Measurements from ENCODE around the gene VAMP5. TPM values are rescaled to one million over a fixed set of nuclear protein-coding genes. Genes with fewer than 3 reads are reported as not detected.

VAMP5 gene
- total and polyA plus RNA-seq, 2 donors (not counting 1 experiment from before 2014, with no cell fraction given), result 16.9 to 28.6 TPM

DNA sequence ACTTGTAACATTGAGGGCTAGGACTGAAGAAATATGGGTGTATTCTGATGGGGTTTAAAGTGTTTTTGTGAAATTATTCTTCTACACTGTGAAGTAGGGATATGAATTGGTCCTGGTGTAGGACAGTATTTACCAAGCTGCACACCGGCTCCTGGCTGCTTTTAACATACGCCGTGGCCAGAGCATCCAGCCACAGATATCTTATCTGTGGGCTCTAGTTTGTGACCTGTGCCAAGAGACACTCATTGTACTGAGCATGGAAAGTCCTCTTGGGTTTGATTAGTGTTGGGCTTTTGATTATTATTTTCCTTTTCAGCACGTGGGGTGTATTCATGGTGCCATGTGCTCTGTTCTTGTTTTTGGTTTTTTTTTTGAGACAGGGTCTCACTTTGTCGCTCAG is 39.8 kb downstream of the VAMP5 start:
- peaks cover 12% of the 10 kb centered on the region for H3K4me1 Mint-ChIP-seq
- ChIA-PET POLR2A (no interaction called here), CTCF (interaction anchor here (4.8 kb wide), 1 partner anchor 13 kb away, joined by 23 read pairs; no protein-coding TSS in a partner anchor)
- Histone ChIP-seq H3K9me3 (ENCODE audit: control extremely low read depth in 1 of 3, control insufficient read depth in 2 of 3, insufficient read depth in 1 of 3, low read length in 2 of 3) (no peaks in the 10 kb centered on the region), H3K9ac (ENCODE audit: low read length) (no peak overlapping the region), H3K4me2 (replicated peaks; ENCODE audit: low read depth, low read length, poor library complexity, severe bottlenecking) (no peak overlapping the region), H3K79me2 (ENCODE audit: control insufficient read depth, insufficient read depth, low read length) (peaks cover 34% of the 10 kb centered on the region), H3K4me3 (ENCODE audit: control extremely low read depth in 1 of 5, extremely low read depth in 1 of 5, insufficient read depth in 1 of 5, low read depth in 2 of 5, low read length in 4 of 5) (no peak overlapping the region), H3K27ac (ENCODE audit: low read length in 2 of 2) (no peak overlapping the region), H3K36me3 (replicated peaks in 1 of 2; ENCODE audit: control extremely low read depth in 1 of 2, control insufficient read depth in 1 of 2, extremely low read depth in 1 of 2, insufficient read depth in 2 of 2, low read length in 1 of 2) (peaks cover 9 to 87% of the 10 kb centered on the region in 2 experiments), H2AFZ (ENCODE audit: insufficient read depth, low read depth, low read length, poor library complexity, severe bottlenecking) (no peak overlapping the region), H3K4me1 (ENCODE audit: control insufficient read depth in 2 of 2, insufficient read depth in 2 of 2, low read length in 2 of 2) (peaks cover 6 to 7% of the 10 kb centered on the region in 2 donors), H4K20me1 (ENCODE audit: control insufficient read depth, insufficient read depth, low read length, poor library complexity, severe bottlenecking) (peaks cover 14% of the 10 kb centered on the region), H3K27me3 (replicated peaks in 1 of 4; ENCODE audit: control extremely low read depth in 1 of 4, control insufficient read depth in 3 of 4, insufficient read depth in 4 of 4, low read length in 3 of 4) (no peaks in the 10 kb centered on the region)
- no peak overlapping the region for H3K27ac Mint-ChIP-seq
- H3K9me3 Mint-ChIP-seq (ENCODE audit: insufficient read depth), result no peaks in the 10 kb centered on the region
- TF ChIP-seq, protein P1, sequence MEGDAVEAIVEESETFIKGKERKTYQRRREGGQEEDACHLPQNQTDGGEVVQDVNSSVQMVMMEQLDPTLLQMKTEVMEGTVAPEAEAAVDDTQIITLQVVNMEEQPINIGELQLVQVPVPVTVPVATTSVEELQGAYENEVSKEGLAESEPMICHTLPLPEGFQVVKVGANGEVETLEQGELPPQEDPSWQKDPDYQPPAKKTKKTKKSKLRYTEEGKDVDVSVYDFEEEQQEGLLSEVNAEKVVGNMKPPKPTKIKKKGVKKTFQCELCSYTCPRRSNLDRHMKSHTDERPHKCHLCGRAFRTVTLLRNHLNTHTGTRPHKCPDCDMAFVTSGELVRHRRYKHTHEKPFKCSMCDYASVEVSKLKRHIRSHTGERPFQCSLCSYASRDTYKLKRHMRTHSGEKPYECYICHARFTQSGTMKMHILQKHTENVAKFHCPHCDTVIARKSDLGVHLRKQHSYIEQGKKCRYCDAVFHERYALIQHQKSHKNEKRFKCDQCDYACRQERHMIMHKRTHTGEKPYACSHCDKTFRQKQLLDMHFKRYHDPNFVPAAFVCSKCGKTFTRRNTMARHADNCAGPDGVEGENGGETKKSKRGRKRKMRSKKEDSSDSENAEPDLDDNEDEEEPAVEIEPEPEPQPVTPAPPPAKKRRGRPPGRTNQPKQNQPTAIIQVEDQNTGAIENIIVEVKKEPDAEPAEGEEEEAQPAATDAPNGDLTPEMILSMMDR (IDR thresholded peaks at IDR 0.05), result no peak
- TF ChIP-seq EZH2 (IDR thresholded peaks at IDR 0.05; ENCODE audit: borderline replicate concordance, insufficient read depth, low read depth, low read length, poor library complexity, severe bottlenecking), result no peak
- WGBS (ENCODE audit: insufficient coverage), result 100% methylated on average over 4 of the region's 5 CpGs
- ATAC-seq (ENCODE audit: low read depth) (no peak), DNase-seq (no peak)
- H3K4me3 Mint-ChIP-seq, result no peak overlapping the region
- H3K27me3 Mint-ChIP-seq, result no peaks in the 10 kb centered on the region
- intact Hi-C loops (cut with micrococcal nuclease), result no loop called here

DNA sequence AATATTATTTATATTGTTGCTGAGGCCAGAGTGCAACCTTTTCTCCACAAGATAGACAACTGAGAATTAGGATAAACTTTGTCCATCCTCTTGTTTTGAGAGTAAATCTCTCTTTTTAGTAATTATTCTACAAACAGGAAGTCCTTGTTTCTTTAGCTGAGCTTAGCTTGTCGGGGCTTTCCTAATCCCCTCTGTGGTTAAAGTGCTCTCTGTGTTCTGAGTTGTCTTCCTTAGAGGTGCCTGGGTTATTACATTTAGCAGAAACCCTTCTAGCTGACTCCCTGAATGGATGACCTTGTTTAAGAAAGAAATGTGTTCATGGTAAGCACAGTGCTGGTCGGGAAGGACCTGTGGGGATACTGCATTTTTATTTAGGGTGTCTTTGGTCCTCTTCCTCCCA is 44.4 kb downstream of the VAMP5 start:
- Mint-ChIP-seq H3K9me3 (ENCODE audit: insufficient read depth) (no peaks in the 10 kb centered on the region), H3K27me3 (no peaks in the 10 kb centered on the region), H3K4me3 (no peak overlapping the region), H3K27ac (peak overlapping the region; percentile 66), H3K4me1 (peaks cover 10% of the 10 kb centered on the region)
- peaks cover 3% of the 10 kb centered on the region for H4K20me1 ChIP-seq (ENCODE audit: control insufficient read depth, insufficient read depth, low read length, poor library complexity, severe bottlenecking)
- peaks cover 18% of the 10 kb centered on the region for H3K79me2 ChIP-seq (ENCODE audit: control insufficient read depth, insufficient read depth, low read length)
- H3K4me1 ChIP-seq (ENCODE audit: control insufficient read depth in 2 of 2, insufficient read depth in 2 of 2, low read length in 2 of 2), result peaks cover 7% of the 10 kb centered on the region in 2 donors
- ATAC-seq (ENCODE audit: low read depth) (peak; percentile 67), DNase-seq (peak; percentile 32)
- intact Hi-C loops (cut with micrococcal nuclease), result no loop called here
- TF ChIP-seq EZH2 (IDR thresholded peaks at IDR 0.05; ENCODE audit: borderline replicate concordance, insufficient read depth, low read depth, low read length, poor library complexity, severe bottlenecking), result no peak
- TF ChIP-seq, protein P1 (IDR thresholded peaks at IDR 0.05), result no peak
- H3K9me3 ChIP-seq (ENCODE audit: control extremely low read depth in 1 of 3, control insufficient read depth in 2 of 3, insufficient read depth in 1 of 3, low read length in 2 of 3), result no peaks in the 10 kb centered on the region
- ChIA-PET CTCF (interaction anchor here (1.2 to 2.6 kb wide), 2 partner anchors 9 to 77 kb away, joined by 3 to 12 read pairs; no protein-coding TSS in a partner anchor), POLR2A (no interaction called here)
- peaks cover 5 to 86% of the 10 kb centered on the region in 2 experiments for H3K36me3 ChIP-seq (replicated peaks in 1 of 2; ENCODE audit: control extremely low read depth in 1 of 2, control insufficient read depth in 1 of 2, extremely low read depth in 1 of 2, insufficient read depth in 2 of 2, low read length in 1 of 2)
- H3K4me2 ChIP-seq (replicated peaks; ENCODE audit: low read depth, low read length, poor library complexity, severe bottlenecking), result peak overlapping the region; percentile 29
- no peak overlapping the region for H2AFZ ChIP-seq (ENCODE audit: insufficient read depth, low read depth, low read length, poor library complexity, severe bottlenecking)
- H3K9ac ChIP-seq (ENCODE audit: low read length), result peak overlapping the region; percentile 4
- no peak overlapping the region for H3K4me3 ChIP-seq (ENCODE audit: control extremely low read depth in 1 of 5, extremely low read depth in 1 of 5, insufficient read depth in 1 of 5, low read depth in 2 of 5, low read length in 4 of 5)
- no peaks in the 10 kb centered on the region for H3K27me3 ChIP-seq (replicated peaks in 1 of 4; ENCODE audit: control extremely low read depth in 1 of 4, control insufficient read depth in 3 of 4, insufficient read depth in 4 of 4, low read length in 3 of 4)
- H3K27ac ChIP-seq (ENCODE audit: low read length in 2 of 2), result peak overlapping the region in 1 of 2 donors; percentile 67
- 75% methylated on average over 1 of the region's 2 CpGs for WGBS (ENCODE audit: insufficient coverage)

Data from B cell (primary cell).